Psoas muscle (tissue), 8 donors: ENCODE results near the gene DIDO1. TPM values are rescaled to one million over a fixed set of nuclear protein-coding genes. Genes with fewer than 3 reads are reported as not detected.

ENCODE experiments used
- ATAC-seq, 4 donors: fragments of 200-7000 bp; cut with Tn5 transposase; one replicate each; pipeline ENCODE4 v1.9.1; 2020; ENCODE audit warnings: moderate library complexity in 3 of 4, mild to moderate bottlenecking in 2 of 4
- DNase-seq, 2 donors: peaks; one replicate each; pipeline ENCODE4 v3.0.0-alpha.2; 2020
- H3K27ac ChIP-seq: fragments of 200-600 bp; one replicate; pipeline ENCODE4 v1.8.0; 2022
- H3K27me3 ChIP-seq, 3 donors: fragments of 200-600 bp in 1 of 3; one replicate each; pipeline versions ENCODE4 v1.6.1 to v1.8.0; 2013 to 2022; ENCODE audit warnings: low read length in 2 of 3, mild to moderate bottlenecking in 2 of 3, moderate library complexity in 1 of 3; ENCODE audit not compliant: insufficient read depth in 3 of 3
- H3K36me3 ChIP-seq, 2 donors: fragments of 200-600 bp in 1 of 2; one replicate each; pipeline versions ENCODE4 v1.6.1 to v1.8.0; 2013 to 2022; ENCODE audit warnings: low read depth in 1 of 2, mild to moderate bottlenecking in 1 of 2, moderate library complexity in 1 of 2; ENCODE audit not compliant: insufficient read depth in 1 of 2
- H3K4me1 ChIP-seq: fragments of 200-600 bp; one replicate; pipeline ENCODE4 v1.8.0; 2022
- H3K4me3 ChIP-seq: fragments of 200-600 bp; one replicate; pipeline ENCODE4 v1.8.0; 2022; ENCODE audit warnings: mild to moderate bottlenecking
- H3K9me3 ChIP-seq: fragments of 200-600 bp; one replicate; pipeline ENCODE4 v1.8.0; 2022
- WGBS, 3 donors: extraction: QIAGEN DNeasy Blood & Tissue Kit; methylation state at CpG; one replicate each; pipeline versions ENCODE4 v1.1.6 to v1.1.7; 2013; 5-methylcytosine and 5-hydroxymethylcytosine counted together
- intact Hi-C, 2 donors: fragments of 100-400 bp; cut with DNase I; formaldehyde crosslinking; loops; one replicate each; pipeline versions ENCODE4 v1.11.0 to v1.14.2; 2022
- polyA plus RNA-seq, 3 donors: library from polyadenylated mRNA; stranded (reverse); fragments of 200-250 nt; gene quantifications; one replicate each; pipeline ENCODE4 v1.2.3, GENCODE V29; 2013
- total RNA-seq, 4 donors: library from RNA; stranded (reverse); fragmentation: NEBNext Ultra II Directional in 2 of 4; extraction: Animal tissue kit (Norgen Biotek cat#: 25700) in 2 of 4; gene quantifications; one replicate each; pipeline versions ENCODE4 v1.2.1 to v1.2.4, GENCODE V29; 2021 to 2023
- TF ChIP-seq, protein P1 (sequence below): fragments of 200-600 bp; IDR thresholded peaks from one replicate; pipeline ENCODE4 v1.8.0; 2022; ENCODE audit warnings: antibody characterized with exemption
- donor health status: healthy with polysubstance abuse.
- donor health status: DM: no; HTN: no; CAD: no; lungs with moderate emphysema.
- donor health status: Bipolar disorder and iron deficiency.
- donor health status: healthy.
- donor health status: DM: yes; HTN: yes; CAD: no.
- donor health status: DM: no; HTN: no; CAD: no.
- donor health status: DM: no; HTN: no; CAD: no.
- donor health status: DM: yes; HTN: yes; CAD: no.

DIDO1 gene
- total and polyA plus RNA-seq, 7 donors, result 10.0 to 32.4 (median 23.9) TPM

DNA sequence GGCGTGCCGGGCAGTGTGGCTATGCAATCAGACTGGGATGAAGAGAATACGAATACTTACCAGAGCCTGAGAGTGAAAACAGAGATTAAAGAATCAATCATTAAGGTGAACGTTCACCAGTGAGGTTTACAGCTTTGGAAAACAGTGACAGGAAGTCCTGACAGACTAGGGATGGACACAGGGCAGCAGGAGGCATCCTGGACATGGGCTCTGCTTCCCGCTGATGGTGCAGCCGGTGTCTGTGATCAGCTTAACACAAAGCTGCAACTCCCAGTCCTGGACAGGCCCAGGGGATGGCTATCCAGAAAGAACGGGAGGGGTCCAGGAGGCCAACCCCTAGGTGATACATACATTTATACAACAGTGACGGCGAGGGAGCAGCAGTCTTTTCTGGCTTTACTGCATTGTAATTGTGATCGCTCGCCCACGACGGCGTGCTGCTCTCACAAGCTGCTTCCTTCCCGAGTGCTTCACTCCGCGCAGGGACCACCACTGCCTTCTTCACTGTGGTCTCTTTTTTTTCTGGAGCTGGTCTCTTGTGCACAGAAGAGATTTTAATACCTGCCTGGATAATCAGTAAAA, 20.7 kb downstream of the DIDO1 start:
- Histone ChIP-seq H3K4me1 (peaks cover 7% of the 10 kb centered on the region), H3K27ac (no peak overlapping the region), H3K4me3 (no peak overlapping the region), H3K9me3 (no peaks in the 10 kb centered on the region), H3K27me3 (no peaks in the 10 kb centered on the region), H3K36me3 (peaks cover 11 to 93% of the 10 kb centered on the region in 2 donors)
- 87 to 91% (median 89%) methylated on average over 17 of the region's 17 CpGs for WGBS, 3 donors
- intact Hi-C loops, result no loop called here
- TF ChIP-seq, protein P1, sequence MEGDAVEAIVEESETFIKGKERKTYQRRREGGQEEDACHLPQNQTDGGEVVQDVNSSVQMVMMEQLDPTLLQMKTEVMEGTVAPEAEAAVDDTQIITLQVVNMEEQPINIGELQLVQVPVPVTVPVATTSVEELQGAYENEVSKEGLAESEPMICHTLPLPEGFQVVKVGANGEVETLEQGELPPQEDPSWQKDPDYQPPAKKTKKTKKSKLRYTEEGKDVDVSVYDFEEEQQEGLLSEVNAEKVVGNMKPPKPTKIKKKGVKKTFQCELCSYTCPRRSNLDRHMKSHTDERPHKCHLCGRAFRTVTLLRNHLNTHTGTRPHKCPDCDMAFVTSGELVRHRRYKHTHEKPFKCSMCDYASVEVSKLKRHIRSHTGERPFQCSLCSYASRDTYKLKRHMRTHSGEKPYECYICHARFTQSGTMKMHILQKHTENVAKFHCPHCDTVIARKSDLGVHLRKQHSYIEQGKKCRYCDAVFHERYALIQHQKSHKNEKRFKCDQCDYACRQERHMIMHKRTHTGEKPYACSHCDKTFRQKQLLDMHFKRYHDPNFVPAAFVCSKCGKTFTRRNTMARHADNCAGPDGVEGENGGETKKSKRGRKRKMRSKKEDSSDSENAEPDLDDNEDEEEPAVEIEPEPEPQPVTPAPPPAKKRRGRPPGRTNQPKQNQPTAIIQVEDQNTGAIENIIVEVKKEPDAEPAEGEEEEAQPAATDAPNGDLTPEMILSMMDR, result no peak
- ATAC-seq, result no peak
- no peak for DNase-seq

DNA sequence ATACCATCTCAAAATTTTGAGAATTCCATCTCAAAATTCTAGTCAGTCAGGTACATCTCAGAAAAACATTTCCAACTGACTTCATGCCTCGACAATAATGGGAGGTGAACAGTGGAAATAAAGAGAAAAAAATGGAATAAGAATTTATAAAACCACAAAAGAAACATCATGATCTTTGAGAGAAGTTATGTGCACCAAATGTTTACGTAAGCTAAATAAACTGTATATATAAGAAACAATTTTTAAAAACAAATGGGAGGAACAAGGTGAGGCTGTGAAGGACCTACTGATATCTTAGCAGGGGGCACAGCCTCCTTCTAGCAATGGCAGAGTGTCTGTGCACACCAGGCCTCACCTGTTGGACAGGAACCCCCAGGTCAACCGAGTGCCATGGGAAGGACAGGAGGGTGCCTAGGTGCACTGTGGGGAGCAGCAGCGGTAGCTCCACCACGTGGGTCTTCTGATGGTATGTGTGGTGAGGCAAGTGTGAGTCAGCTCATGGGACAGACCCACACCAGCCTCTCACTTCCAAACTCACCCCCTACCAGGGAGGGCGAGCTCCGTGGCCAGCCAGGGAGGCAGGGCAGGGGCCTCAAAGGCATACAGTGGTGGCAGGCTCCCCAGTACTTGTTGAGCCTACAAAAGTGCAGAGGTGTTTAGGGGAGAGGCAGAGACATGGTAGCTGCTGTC, 23.2 kb downstream of the DIDO1 start:
- intact Hi-C loops, result loop anchor here in 1 of 2 donors (5.0 kb wide), 1 partner anchor 34 kb away; the partner anchor contains the start of gene GID8
- Histone ChIP-seq H3K4me3 (no peak overlapping the region), H3K4me1 (peaks cover 14% of the 10 kb centered on the region), H3K27me3 (no peaks in the 10 kb centered on the region), H3K27ac (no peak overlapping the region), H3K36me3 (peaks cover 6 to 67% of the 10 kb centered on the region in 2 donors), H3K9me3 (no peaks in the 10 kb centered on the region)
- TF ChIP-seq, protein P1, result no peak
- DNase-seq (no peak), ATAC-seq (no peak)
- 79 to 85% (median 79%) methylated on average over 7 of the region's 7 CpGs for WGBS, 3 donors

DNA sequence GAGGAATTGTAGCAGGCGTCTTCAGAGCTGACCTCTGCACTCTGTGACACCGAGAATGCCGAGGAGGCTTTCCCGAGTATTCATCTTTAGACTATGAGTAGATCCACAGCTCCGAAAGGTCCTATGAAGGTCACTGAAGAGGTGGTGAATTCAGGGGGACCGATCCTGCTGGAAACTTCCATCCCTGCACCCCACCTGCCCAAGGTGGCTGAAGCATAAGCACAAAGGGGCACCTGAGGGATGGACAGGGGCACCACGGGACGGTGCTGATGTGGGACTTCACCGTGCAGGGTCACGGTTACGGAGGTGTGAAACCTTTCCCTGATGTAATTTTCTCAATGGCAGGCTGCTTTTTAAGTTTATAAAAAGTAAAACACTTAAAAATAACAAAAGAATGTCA, 24.4 kb downstream of the DIDO1 start:
- peaks cover 6 to 55% of the 10 kb centered on the region in 2 donors for H3K36me3 ChIP-seq
- H3K9me3 ChIP-seq, result no peaks in the 10 kb centered on the region
- H3K27ac ChIP-seq, result no peak overlapping the region
- no peak overlapping the region for H3K4me3 ChIP-seq
- ATAC-seq (no peak), DNase-seq (no peak)
- TF ChIP-seq, protein P1, result no peak
- H3K27me3 ChIP-seq, result no peaks in the 10 kb centered on the region
- H3K4me1 ChIP-seq, result peaks cover 14% of the 10 kb centered on the region
- 86 to 91% (median 90%) methylated on average over 11 of the region's 11 CpGs for WGBS, 3 donors
- intact Hi-C loops, result loop anchor here (2.0 to 5.0 kb wide), 3 partner anchors 23 to 107 kb away; partner anchors contain the start of gene GID8 (in 1 of the 2)

DNA sequence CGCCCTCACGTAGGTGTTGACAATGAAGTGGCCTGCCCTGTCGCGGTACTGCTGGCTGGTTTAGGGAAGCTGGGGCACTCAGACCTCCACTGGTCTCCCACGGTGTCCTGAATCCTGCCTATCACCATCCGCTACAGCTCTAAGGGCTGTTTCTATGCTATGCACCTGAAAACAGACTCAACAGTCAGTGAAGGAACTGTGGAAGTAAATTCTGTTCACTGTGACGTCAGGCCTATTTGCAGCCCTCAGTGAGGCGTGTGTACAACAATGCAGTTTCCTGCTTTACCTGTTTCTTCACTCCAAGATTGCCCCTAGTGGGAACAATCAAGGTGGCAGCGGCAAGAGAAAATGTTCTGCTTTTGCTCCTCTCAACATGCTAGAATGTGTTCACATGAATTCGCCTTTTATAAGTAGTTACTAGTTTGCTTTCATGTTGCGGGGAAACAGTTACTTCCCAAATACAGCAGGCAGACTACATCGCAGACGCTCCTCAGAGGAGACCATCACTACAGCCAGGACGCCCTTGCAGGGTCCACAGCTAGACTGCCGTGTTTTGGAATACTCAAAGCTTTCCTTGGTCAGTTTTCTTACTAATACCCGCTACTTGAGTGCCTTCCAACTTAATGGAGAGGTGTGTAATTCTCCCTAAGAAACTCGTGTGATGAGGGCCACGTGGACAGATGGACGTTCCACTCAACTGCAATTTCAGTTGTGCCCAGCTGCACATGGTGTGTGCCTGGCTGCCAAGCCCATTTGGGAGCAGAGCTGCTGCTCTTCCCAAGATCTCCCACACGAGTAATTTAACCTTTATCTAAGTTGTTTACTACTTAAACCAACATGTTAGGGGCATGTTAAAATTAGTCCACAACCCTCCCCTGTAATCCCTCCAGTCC, 25.4 kb downstream of the DIDO1 start:
- Histone ChIP-seq H3K27ac (no peak overlapping the region), H3K4me1 (peaks cover 12% of the 10 kb centered on the region), H3K9me3 (no peaks in the 10 kb centered on the region), H3K4me3 (no peak overlapping the region), H3K27me3 (no peaks in the 10 kb centered on the region), H3K36me3 (peaks cover 6 to 53% of the 10 kb centered on the region in 2 donors)
- ATAC-seq (peak; percentile 7 to 30 (median 19)), DNase-seq (no peak)
- TF ChIP-seq, protein P1, result no peak
- 46 to 50% (median 48%) methylated on average over 20 of the region's 20 CpGs for WGBS, 3 donors
- intact Hi-C loops, result loop anchor here (2.0 to 5.0 kb wide), 3 partner anchors 24 to 108 kb away; partner anchors contain the start of gene GID8 (in 1 of the 2)
